ENCODE results near the gene KANSL2. TPM values are rescaled to one million over a fixed set of nuclear protein-coding genes. Genes with fewer than 3 reads are reported as not detected.
"Not testable (repeated sequence)": the region's sequence is repeated elsewhere in the genome, so short reads cannot be mapped to it uniquely, and the experiment has no call there.

KANSL2 gene
- total and polyA plus RNA-seq, 2 of the 4 experiments (the other 2 are of a cell fraction), result 25.2 to 47.5 TPM

GRCh38 chr12:48698822-48699221 is 16.8 kb upstream of the KANSL2 start:
- H3K4me3 ChIP-seq (ENCODE audit: insufficient read depth, low read depth, low read length); H3K18ac ChIP-seq (ENCODE audit: low read depth, low read length); H4K8ac ChIP-seq (ENCODE audit: low read depth in 2 of 2, low read length in 2 of 2); H4K91ac ChIP-seq (ENCODE audit: insufficient read depth, low read depth, low read length); H3K4ac ChIP-seq (ENCODE audit: low read depth, low read length); H2BK5ac ChIP-seq (ENCODE audit: low read depth, low read length, poor library complexity, severe bottlenecking); H2AFZ ChIP-seq (replicated peaks; ENCODE audit: low read length, poor library complexity); H4K5ac ChIP-seq (ENCODE audit: low read depth, low read length); CTCF ChIA-PET; H3K9ac ChIP-seq (ENCODE audit: low read depth, low read length); POLR2A ChIA-PET (ENCODE audit: unreplicated experiment); ATAC-seq (ENCODE audit: low read depth); H4K20me1 ChIP-seq (ENCODE audit: insufficient read depth, low read length); H3K27me3 ChIP-seq (ENCODE audit: control insufficient read depth, insufficient read depth, low read length); in situ Hi-C loops (cut with MboI; ENCODE audit: low sequenced_read_pairs); H3K9me3 ChIP-seq (ENCODE audit: control insufficient read depth, insufficient read depth, low read length); H3K23ac ChIP-seq (ENCODE audit: low read depth, low read length); H3K9me1 ChIP-seq (ENCODE audit: insufficient read depth, low read length); H2BK20ac ChIP-seq (ENCODE audit: low read depth, low read length); H3K4me2 ChIP-seq (ENCODE audit: low read depth, low read length); H2AK5ac ChIP-seq (ENCODE audit: low read depth, low read length); dilution Hi-C loops (cut with HindIII; ENCODE audit: low sequenced_read_pairs, unreplicated experiment); H3K4me1 ChIP-seq (ENCODE audit: control insufficient read depth, insufficient read depth, low read length); H3K14ac ChIP-seq (replicated peaks; ENCODE audit: low read depth, low read length); H2BK15ac ChIP-seq (ENCODE audit: low read depth, low read length); H2BK120ac ChIP-seq (ENCODE audit: low read depth, low read length); BruUV-seq (replicated peaks); DNase-seq; H3K27ac ChIP-seq (ENCODE audit: insufficient read depth, low read length); H3K56ac ChIP-seq (ENCODE audit: extremely low read depth, insufficient read depth, low read length); H2AK9ac ChIP-seq (replicated peaks; ENCODE audit: low read depth, low read length, poor library complexity); intact Hi-C loops (cut with micrococcal nuclease): not testable (repeated sequence)
- 100% methylated on average over 1 of the region's 7 CpGs; no CpG with 5 or more reads in 1 of the 2 experiments for WGBS, 2 experiments (ENCODE audit: extremely low coverage in 2 of 2, insufficient read length in 1 of 2)
- peaks cover 38% of the 10 kb centered on the region for H3K36me3 ChIP-seq (ENCODE audit: control insufficient read depth, insufficient read depth, low read length)
- peaks cover 12 to 23% of the 10 kb centered on the region in 2 experiments; a peak in 3 of 4 replicates for H3K79me1 ChIP-seq (ENCODE audit: low read depth in 1 of 2, low read length in 2 of 2)

All from IMR-90 (cell line).